Endothelial cell of umbilical vein (primary cell): ENCODE data around the gene ASPSCR1. TPM values are rescaled to one million over a fixed set of nuclear protein-coding genes. Genes with fewer than 3 reads are reported as not detected.

ENCODE experiments used
- BruUV-seq: library from RNA; stranded (reverse); fragments of 400-500 nt; replicated peaks from 2 replicates; lab custom pipeline; 2021; lab: Mats Ljungman, UMichigan
- CTCF ChIA-PET: fragments of 300-600, 350-600 bp; sonication (Branson Sonifier 250); formaldehyde crosslinking; loops from one replicate; lab custom pipeline; 2021; ENCODE audit warnings: antibody characterized with exemption, inconsistent platforms; lab: Charles Lee
- POLR2A ChIA-PET: fragments of 300-600, 350-600 bp; sonication (Branson Sonifier 250); formaldehyde crosslinking; loops from one replicate; lab custom pipeline; 2021; ENCODE audit warnings: antibody characterized with exemption, inconsistent platforms; lab: Charles Lee
- DNase-seq: peaks from one replicate; pipeline ENCODE4 v3.0.0-alpha.2; 2011; ENCODE audit warnings: low read depth, low spot score
- FAIRE-seq: peaks from 2 replicates; lab custom pipeline; 2011; peaks lifted over from hg19 to GRCh38; lab: Jason Lieb, UNC
- H2AFZ ChIP-seq: 2 replicates; pipeline ENCODE4 v1.6.0; 2012; ENCODE audit warnings: low read depth, low read length, control low read depth, inconsistent platforms
- H3K27ac ChIP-seq: 2 replicates; pipeline ENCODE4 v1.5.1; 2011; ENCODE audit warnings: low read depth, mild to moderate bottlenecking, control low read depth, low read length, moderate library complexity; ENCODE audit not compliant: insufficient read depth
- H3K27me3 ChIP-seq, 2 experiments: 2 replicates each; pipeline versions ENCODE4 v1.6.0 to v1.6.1; 2011; ENCODE audit warnings: low read length in 2 of 2, mixed read lengths in 1 of 2; ENCODE audit not compliant: control insufficient read depth in 2 of 2, insufficient read depth in 2 of 2
- H3K36me3 ChIP-seq, 2 experiments: 2 replicates in 1 of 2; 3 replicates in 1 of 2; pipeline ENCODE4 v1.5.1; 2011; ENCODE audit warnings: low read length in 2 of 2, mild to moderate bottlenecking in 1 of 2, moderate library complexity in 1 of 2; ENCODE audit not compliant: control insufficient read depth in 2 of 2, insufficient read depth in 2 of 2; ENCODE audit errors: extremely low read depth in 1 of 2
- H3K4me1 ChIP-seq: 3 replicates; pipeline ENCODE4 v1.5.1; 2011; ENCODE audit warnings: mild to moderate bottlenecking, low read length; ENCODE audit not compliant: control insufficient read depth, insufficient read depth; ENCODE audit errors: extremely low read depth
- H3K4me2 ChIP-seq: 2 replicates; pipeline ENCODE4 v1.6.1; 2011; ENCODE audit warnings: low read length, control low read depth, mixed read lengths; ENCODE audit not compliant: insufficient read depth
- H3K4me3 ChIP-seq, 3 experiments: fragments of 200-600 bp in 1 of 3; sonication (generic), shearing (Covaris generic) in 1 of 3; replicated peaks in 1 of 3; 2 replicates each; pipeline ENCODE4 v1.5.1; 2011 to 2016; ENCODE audit warnings: control low read depth in 3 of 3, low read length in 3 of 3, mild to moderate bottlenecking in 2 of 3, inconsistent platforms in 1 of 3, low read depth in 1 of 3, moderate library complexity in 1 of 3; ENCODE audit not compliant: insufficient read depth in 1 of 3
- H3K79me2 ChIP-seq: 2 replicates; pipeline ENCODE4 v1.6.0; 2012; ENCODE audit warnings: low read length, inconsistent platforms; ENCODE audit not compliant: control insufficient read depth, insufficient read depth
- H3K9ac ChIP-seq: replicated peaks from 2 replicates; pipeline ENCODE3; 2011; ENCODE audit warnings: low read length, control low read depth; ENCODE audit not compliant: insufficient read depth; ENCODE audit errors: extremely low read depth
- H3K9me1 ChIP-seq: replicated peaks from 3 replicates; pipeline ENCODE4 v1.6.0; 2011; ENCODE audit warnings: mild to moderate bottlenecking, low read length; ENCODE audit not compliant: control insufficient read depth, insufficient read depth; ENCODE audit errors: extremely low read depth
- H3K9me3 ChIP-seq: replicated peaks from 2 replicates; pipeline ENCODE4 v1.5.1; 2012; ENCODE audit warnings: low read length, inconsistent platforms; ENCODE audit not compliant: control insufficient read depth, insufficient read depth
- H4K20me1 ChIP-seq: replicated peaks from 2 replicates; pipeline ENCODE3; 2011; ENCODE audit warnings: mild to moderate bottlenecking, low read length; ENCODE audit not compliant: control insufficient read depth, insufficient read depth; ENCODE audit errors: extremely low read depth
- EZH2 ChIP-seq: IDR thresholded peaks from 2 replicates; pipeline ENCODE4 v1.6.1; 2012; ENCODE audit warnings: borderline replicate concordance, low read depth, mild to moderate bottlenecking, moderate library complexity, low read length, inconsistent platforms; ENCODE audit not compliant: severe bottlenecking
- FOS ChIP-seq: IDR thresholded peaks from 2 replicates; pipeline ENCODE4 v1.6.1; 2011; ENCODE audit warnings: mild to moderate bottlenecking, low read length, moderate library complexity, borderline replicate concordance; ENCODE audit not compliant: insufficient read depth
- GATA2 ChIP-seq: IDR thresholded peaks from 2 replicates; pipeline ENCODE4 v1.7.0; 2011; ENCODE audit warnings: low read depth, mild to moderate bottlenecking, moderate library complexity, mixed read lengths, low read length; ENCODE audit not compliant: insufficient read length, insufficient read depth
- JUN ChIP-seq: IDR thresholded peaks from 2 replicates; pipeline ENCODE4 v1.6.1; 2011; ENCODE audit warnings: borderline replicate concordance, low read depth; ENCODE audit not compliant: insufficient read length, insufficient read depth
- MYC ChIP-seq: IDR thresholded peaks from one replicate; pipeline ENCODE4 v1.6.1; 2011; ENCODE audit warnings: mild to moderate bottlenecking, low read depth, low read length
- POLR2AphosphoS5 ChIP-seq: IDR thresholded peaks from 2 replicates; pipeline ENCODE4 v1.6.1; 2012; ENCODE audit warnings: low read depth, mild to moderate bottlenecking, control low read depth, low read length, moderate library complexity; ENCODE audit not compliant: insufficient read depth
- dilution Hi-C: fragments of 300-500 bp; cut with MboI; formaldehyde crosslinking; loops from one replicate; pipeline ENCODE4 v1.15.0; 2019; ENCODE audit warnings: low sequenced_read_pairs; ENCODE audit not compliant: extremely low pct_ligation_motif_present
- intact Hi-C: fragments of 100-400 bp; cut with micrococcal nuclease; formaldehyde crosslinking; loops from one replicate; pipeline ENCODE4 v1.10.0; 2022
- polyA plus RNA-seq, 4 experiments: library from polyadenylated mRNA; depleted of rRNA in 3 of 4; stranded (reverse) in 3 of 4; unstranded in 1 of 4; fragments of >200 nt; gene quantifications; 2 replicates each; pipeline versions ENCODE4 v1.2.1 to v1.2.3, GENCODE V29; 2011 to 2012; ENCODE audit warnings: missing spikeins in 1 of 4
- total RNA-seq: library from RNA; stranded (reverse); gene quantifications from 2 replicates; pipeline ENCODE4 v1.2.3, GENCODE V29; 2021
- TF ChIP-seq, protein P1 (sequence below): IDR thresholded peaks from 2 replicates; pipeline ENCODE4 v1.6.1; 2011; ENCODE audit not compliant: insufficient read depth, insufficient read length
- TF ChIP-seq, protein P2 (sequence below), 2 donors: IDR thresholded peaks; 1 replicate in 1 of 2; 2 replicates in 1 of 2; pipeline ENCODE4 v1.5.1; 2011; ENCODE audit warnings: low read length in 2 of 2, mild to moderate bottlenecking in 2 of 2, moderate library complexity in 2 of 2, control low read depth in 1 of 2, inconsistent platforms in 1 of 2, low read depth in 1 of 2; ENCODE audit not compliant: insufficient read depth in 1 of 2; ENCODE audit errors: extremely low read depth in 1 of 2

ASPSCR1 gene
- total and polyA plus RNA-seq, 2 donors (not counting 3 experiments of a cell fraction or from before 2014, with no cell fraction given), result 24.8 to 36.5 TPM

DNA sequence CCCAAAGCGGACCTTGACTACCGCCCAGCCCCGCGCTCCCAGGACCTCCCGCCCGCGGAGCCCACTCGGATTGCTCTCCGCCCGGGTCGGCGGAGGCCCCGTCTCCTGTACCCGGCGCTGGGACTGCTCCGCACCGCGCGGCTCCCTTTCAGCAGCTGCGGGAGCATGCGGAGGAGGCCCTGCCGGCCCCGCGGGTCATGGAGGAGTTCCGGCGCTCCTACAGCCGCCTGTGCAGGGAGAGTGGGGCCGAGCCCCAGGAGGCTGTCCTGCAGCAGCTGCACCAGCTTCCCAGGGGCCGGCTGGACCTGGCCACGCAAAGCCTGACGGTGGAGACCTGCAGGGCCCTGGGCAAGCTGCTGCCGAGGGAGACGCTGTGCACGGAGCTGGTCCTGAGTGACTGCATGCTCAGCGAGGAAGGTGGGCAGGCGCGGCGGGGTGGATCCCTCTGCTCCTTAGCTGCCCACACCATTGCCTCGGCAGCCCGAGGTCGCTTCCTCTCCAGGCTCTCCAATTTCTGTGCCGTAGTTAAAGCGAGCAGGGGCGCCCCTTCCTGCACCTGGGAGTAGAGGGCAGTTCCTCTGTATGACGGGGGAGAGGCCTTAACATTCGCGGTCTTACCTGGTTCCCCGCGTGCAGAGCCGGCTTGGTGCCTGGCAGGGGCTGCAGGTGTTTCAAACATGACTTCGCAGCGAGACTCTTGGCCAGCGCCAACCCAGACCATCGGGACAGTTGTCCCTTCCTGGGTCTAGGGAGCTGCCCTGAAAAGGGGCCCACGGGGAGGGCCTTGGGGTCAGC, 46.2 kb downstream of the ASPSCR1 start:
- intact Hi-C loops, result loop anchor here (1.0 to 10.0 kb wide), 6 partner anchors 14 to 191 kb away; partner anchors contain the start of genes ASPSCR1, CCDC57, DCXR and FASN
- DNase-seq, result no peak
- BruUV-seq, result TSS peak; percentile 59

More for the DNA sequence above, 46.2 kb downstream of the ASPSCR1 start:
- dilution Hi-C loops, result no loop called here
- no peak for TF ChIP-seq JUN
- TF ChIP-seq, protein P1, sequence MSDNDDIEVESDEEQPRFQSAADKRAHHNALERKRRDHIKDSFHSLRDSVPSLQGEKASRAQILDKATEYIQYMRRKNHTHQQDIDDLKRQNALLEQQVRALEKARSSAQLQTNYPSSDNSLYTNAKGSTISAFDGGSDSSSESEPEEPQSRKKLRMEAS, result no peak
- no peak for TF ChIP-seq FOS
- TF ChIP-seq, protein P2, sequence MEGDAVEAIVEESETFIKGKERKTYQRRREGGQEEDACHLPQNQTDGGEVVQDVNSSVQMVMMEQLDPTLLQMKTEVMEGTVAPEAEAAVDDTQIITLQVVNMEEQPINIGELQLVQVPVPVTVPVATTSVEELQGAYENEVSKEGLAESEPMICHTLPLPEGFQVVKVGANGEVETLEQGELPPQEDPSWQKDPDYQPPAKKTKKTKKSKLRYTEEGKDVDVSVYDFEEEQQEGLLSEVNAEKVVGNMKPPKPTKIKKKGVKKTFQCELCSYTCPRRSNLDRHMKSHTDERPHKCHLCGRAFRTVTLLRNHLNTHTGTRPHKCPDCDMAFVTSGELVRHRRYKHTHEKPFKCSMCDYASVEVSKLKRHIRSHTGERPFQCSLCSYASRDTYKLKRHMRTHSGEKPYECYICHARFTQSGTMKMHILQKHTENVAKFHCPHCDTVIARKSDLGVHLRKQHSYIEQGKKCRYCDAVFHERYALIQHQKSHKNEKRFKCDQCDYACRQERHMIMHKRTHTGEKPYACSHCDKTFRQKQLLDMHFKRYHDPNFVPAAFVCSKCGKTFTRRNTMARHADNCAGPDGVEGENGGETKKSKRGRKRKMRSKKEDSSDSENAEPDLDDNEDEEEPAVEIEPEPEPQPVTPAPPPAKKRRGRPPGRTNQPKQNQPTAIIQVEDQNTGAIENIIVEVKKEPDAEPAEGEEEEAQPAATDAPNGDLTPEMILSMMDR (IDR thresholded peaks at IDR 0.05; ENCODE audit: extremely low read depth in 1 of 2, insufficient read depth in 1 of 2, low read depth in 1 of 2, low read length in 2 of 2), result no peak
- TF ChIP-seq EZH2, result no peak
- TF ChIP-seq MYC, result no peak
- TF ChIP-seq GATA2, result no peak
- no peak for TF ChIP-seq POLR2AphosphoS5
- H4K20me1 ChIP-seq, result no peaks in the 10 kb centered on the region
- no peaks in the 10 kb centered on the region for H3K36me3 ChIP-seq
- CTCF ChIA-PET, result interaction anchor here (1.1 to 9.1 kb wide), 7 partner anchors 7 to 154 kb away, joined by 3 to 345 read pairs (median 14); partner anchors contain the start of genes ARHGDIA, DCXR, NOTUM and RAC3
- H3K4me2 ChIP-seq, result peak overlapping the region; percentile 52
- H2AFZ ChIP-seq, result peak overlapping the region; percentile 58
- peaks cover 12% of the 10 kb centered on the region for H3K4me1 ChIP-seq
- POLR2A ChIA-PET, result interaction anchor here (0.5 to 0.7 kb wide), 2 partner anchors 21 to 206 kb away, joined by 7 read pairs; no protein-coding TSS in a partner anchor
- H3K79me2 ChIP-seq, result peaks cover 5% of the 10 kb centered on the region
- no peak for FAIRE-seq
- no peaks in the 10 kb centered on the region for H3K9me3 ChIP-seq
- no peaks in the 10 kb centered on the region for H3K27me3 ChIP-seq
- H3K4me3 ChIP-seq, result peak overlapping the region; percentile 41 to 68 (median 43)
- H3K9ac ChIP-seq, result peak overlapping the region; percentile 36
- H3K9me1 ChIP-seq, result no peaks in the 10 kb centered on the region
- no peak overlapping the region for H3K27ac ChIP-seq
